K562 (cell line): Measurements from ENCODE around the gene IL20RB.

Source experiments
- EZH2 ChIP-seq: IDR thresholded peaks from 2 replicates; pipeline ENCODE4 v1.6.1; 2012; ENCODE audit warnings: low read depth, mild to moderate bottlenecking, inconsistent platforms, low read length, borderline replicate concordance
- HCFC1 ChIP-seq: IDR thresholded peaks from 2 replicates; pipeline ENCODE4 v1.6.1; 2012; ENCODE audit warnings: low read depth, low read length, improper control_type of control experiment
- JUND ChIP-seq, 2 experiments: IDR thresholded peaks; 2 replicates in 1 of 2; 3 replicates in 1 of 2; pipeline ENCODE4 v1.6.1; 2011; ENCODE audit warnings: borderline replicate concordance in 2 of 2, low read depth in 2 of 2, low read length in 2 of 2, improper control_type of control experiment in 1 of 2, missing biosample characterization in 1 of 2, missing genetic modification characterization in 1 of 2, missing genetic modification reagents in 1 of 2
- POLR2AphosphoS5 ChIP-seq: IDR thresholded peaks from 2 replicates; pipeline ENCODE4 v1.6.1; 2011; ENCODE audit warnings: mild to moderate bottlenecking, low read depth, low read length, moderate library complexity; ENCODE audit not compliant: control insufficient read depth, insufficient read depth
- SAFB2 ChIP-seq: fragments of 200-400 bp; formaldehyde crosslinking; IDR thresholded peaks from 2 replicates; pipeline ENCODE4 v1.6.1; 2018; ENCODE audit warnings: borderline replicate concordance, low read length, low read depth, moderate library complexity; ENCODE audit not compliant: severe bottlenecking
- SMAD3 ChIP-seq: fragments of 450-650 bp; formaldehyde crosslinking; conservative IDR thresholded peaks from 2 replicates; pipeline ENCODE4 v1.4.0; 2020; ENCODE audit warnings: mild to moderate bottlenecking
- SPI1 ChIP-seq: IDR thresholded peaks from 2 replicates; pipeline ENCODE4 v1.6.1; 2011; ENCODE audit warnings: low read depth, low read length, control low read depth, borderline replicate concordance
- ZNF780A ChIP-seq: fragments of 250-450 bp; sonication (Bioruptor Pico); IDR thresholded peaks from 2 replicates; pipeline ENCODE4 v1.5.0; 2021; ENCODE audit warnings: mild to moderate bottlenecking
- TF ChIP-seq, protein P1 (sequence below), 2 experiments: fragments of 450-650 bp; conservative IDR thresholded peaks; 2 replicates each; pipeline ENCODE4 v1.6.1; 2017; ENCODE audit warnings: mild to moderate bottlenecking in 2 of 2, moderate library complexity in 2 of 2
- TF ChIP-seq, protein P2 (sequence below), 3 experiments: IDR thresholded peaks in 2 of 3; conservative IDR thresholded peaks in 1 of 3; 2 replicates each; pipeline ENCODE4 v1.5.1; 2011 to 2012; ENCODE audit warnings: low read length in 3 of 3, mild to moderate bottlenecking in 3 of 3, control low read depth in 2 of 3, improper control_type of control experiment in 1 of 3, inconsistent platforms in 1 of 3, low read depth in 1 of 3, mixed read lengths in 1 of 3, moderate library complexity in 1 of 3; ENCODE audit not compliant: insufficient read depth in 2 of 3

DNA sequence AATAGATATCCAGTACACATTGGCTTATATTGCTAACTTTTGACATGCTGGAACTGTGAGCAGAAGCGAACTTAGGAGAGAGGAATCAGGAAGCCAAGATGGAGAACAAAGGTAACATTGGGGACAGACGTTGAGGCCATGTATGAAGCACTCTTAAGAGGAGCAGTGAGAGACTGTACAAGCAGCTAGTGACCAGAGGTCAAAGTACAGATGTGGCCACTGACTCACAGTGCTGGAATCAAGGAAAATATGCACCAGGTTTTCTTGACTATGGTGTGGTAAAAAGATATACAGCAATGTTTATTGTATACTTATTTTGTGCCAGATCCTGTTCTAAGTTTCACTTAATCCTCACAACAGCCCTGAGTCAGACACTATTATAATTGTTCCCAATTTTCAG is 2.0 kb upstream of the IL20RB start:
- TF ChIP-seq HCFC1 (no peak), JUND (IDR thresholded peaks at IDR 0.05; ENCODE audit: borderline replicate concordance, low read depth, low read length) (no peak), JUND (tag; IDR thresholded peaks at IDR 0.05; ENCODE audit: borderline replicate concordance, low read depth, low read length) (no peak), SMAD3 (CRISPR knock-in tag) (no peak), SPI1 (no peak), POLR2AphosphoS5 (no peak), ZNF780A (CRISPR knock-in tag) (no peak), EZH2 (no peak), SAFB2 (no peak)
- TF ChIP-seq, protein P1, sequence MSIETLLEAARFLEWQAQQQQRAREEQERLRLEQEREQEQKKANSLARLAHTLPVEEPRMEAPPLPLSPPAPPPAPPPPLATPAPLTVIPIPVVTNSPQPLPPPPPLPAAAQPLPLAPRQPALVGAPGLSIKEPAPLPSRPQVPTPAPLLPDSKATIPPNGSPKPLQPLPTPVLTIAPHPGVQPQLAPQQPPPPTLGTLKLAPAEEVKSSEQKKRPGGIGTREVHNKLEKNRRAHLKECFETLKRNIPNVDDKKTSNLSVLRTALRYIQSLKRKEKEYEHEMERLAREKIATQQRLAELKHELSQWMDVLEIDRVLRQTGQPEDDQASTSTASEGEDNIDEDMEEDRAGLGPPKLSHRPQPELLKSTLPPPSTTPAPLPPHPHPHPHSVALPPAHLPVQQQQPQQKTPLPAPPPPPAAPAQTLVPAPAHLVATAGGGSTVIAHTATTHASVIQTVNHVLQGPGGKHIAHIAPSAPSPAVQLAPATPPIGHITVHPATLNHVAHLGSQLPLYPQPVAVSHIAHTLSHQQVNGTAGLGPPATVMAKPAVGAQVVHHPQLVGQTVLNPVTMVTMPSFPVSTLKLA (conservative IDR thresholded peaks at IDR 0.05) = no peak
- TF ChIP-seq, protein P2, sequence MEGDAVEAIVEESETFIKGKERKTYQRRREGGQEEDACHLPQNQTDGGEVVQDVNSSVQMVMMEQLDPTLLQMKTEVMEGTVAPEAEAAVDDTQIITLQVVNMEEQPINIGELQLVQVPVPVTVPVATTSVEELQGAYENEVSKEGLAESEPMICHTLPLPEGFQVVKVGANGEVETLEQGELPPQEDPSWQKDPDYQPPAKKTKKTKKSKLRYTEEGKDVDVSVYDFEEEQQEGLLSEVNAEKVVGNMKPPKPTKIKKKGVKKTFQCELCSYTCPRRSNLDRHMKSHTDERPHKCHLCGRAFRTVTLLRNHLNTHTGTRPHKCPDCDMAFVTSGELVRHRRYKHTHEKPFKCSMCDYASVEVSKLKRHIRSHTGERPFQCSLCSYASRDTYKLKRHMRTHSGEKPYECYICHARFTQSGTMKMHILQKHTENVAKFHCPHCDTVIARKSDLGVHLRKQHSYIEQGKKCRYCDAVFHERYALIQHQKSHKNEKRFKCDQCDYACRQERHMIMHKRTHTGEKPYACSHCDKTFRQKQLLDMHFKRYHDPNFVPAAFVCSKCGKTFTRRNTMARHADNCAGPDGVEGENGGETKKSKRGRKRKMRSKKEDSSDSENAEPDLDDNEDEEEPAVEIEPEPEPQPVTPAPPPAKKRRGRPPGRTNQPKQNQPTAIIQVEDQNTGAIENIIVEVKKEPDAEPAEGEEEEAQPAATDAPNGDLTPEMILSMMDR (IDR thresholded peaks at IDR 0.05 in 2 of 3, conservative IDR thresholded peaks at IDR 0.05 in 1 of 3; ENCODE audit: insufficient read depth in 2 of 3, low read depth in 1 of 3, low read length in 3 of 3) = no peak
